H1 (cell line): ENCODE data around the gene PXDN. TPM values are rescaled to one million over a fixed set of nuclear protein-coding genes. Genes with fewer than 3 reads are reported as not detected.

ENCODE experiments used
- CTCF ChIA-PET: fragments of 300-600 bp; sonication (Branson Sonifier 250); formaldehyde crosslinking; loops from one replicate; lab custom pipeline; 2021; ENCODE audit not compliant: partially characterized antibody; lab: Charles Lee
- POLR2A ChIA-PET: fragments of 300-600 bp; sonication (Branson Sonifier 250); formaldehyde crosslinking; loops from one replicate; lab custom pipeline; 2021; ENCODE audit warnings: inconsistent platforms; ENCODE audit not compliant: partially characterized antibody; lab: Charles Lee
- DNase-seq, 2 experiments: peaks; one replicate each; pipeline versions ENCODE4 v3.0.0 to v3.0.0-alpha.2; 2010 to 2022; ENCODE audit warnings: low spot score in 2 of 2, low read depth in 1 of 2, mixed read lengths in 1 of 2
- FAIRE-seq: peaks from 2 replicates; lab custom pipeline; 2011; peaks lifted over from hg19 to GRCh38; lab: Jason Lieb, UNC
- H2AFZ ChIP-seq: 2 replicates; pipeline ENCODE4 v1.8.1; 2012; ENCODE audit warnings: low read length, inconsistent platforms
- H2AK5ac ChIP-seq: 2 replicates; pipeline ENCODE4 v1.6.1; 2013; ENCODE audit warnings: low read depth, low read length
- H2BK120ac ChIP-seq: replicated peaks from 2 replicates; pipeline ENCODE3; 2013; ENCODE audit warnings: low read depth, low read length, inconsistent platforms
- H2BK12ac ChIP-seq: 2 replicates; pipeline ENCODE4 v1.6.1; 2013; ENCODE audit warnings: low read depth, low read length
- H2BK15ac ChIP-seq: 2 replicates; pipeline ENCODE4 v1.6.1; 2013; ENCODE audit warnings: low read length
- H2BK20ac ChIP-seq: 2 replicates; pipeline ENCODE4 v1.6.1; 2013; ENCODE audit warnings: low read length
- H2BK5ac ChIP-seq: 2 replicates; pipeline ENCODE4 v1.6.1; 2013; ENCODE audit warnings: low read depth, low read length
- H3K14ac ChIP-seq: 2 replicates; pipeline ENCODE4 v1.6.1; 2013; ENCODE audit warnings: inconsistent platforms; ENCODE audit not compliant: insufficient read length
- H3K18ac ChIP-seq: 2 replicates; pipeline ENCODE4 v1.6.1; 2013; ENCODE audit warnings: low read length; ENCODE audit errors: extremely low read depth
- H3K23ac ChIP-seq: 2 replicates; pipeline ENCODE4 v1.6.1; 2013; ENCODE audit warnings: inconsistent platforms; ENCODE audit not compliant: insufficient read length
- H3K23me2 ChIP-seq: 2 replicates; pipeline ENCODE4 v1.6.1; 2013; ENCODE audit warnings: low read depth, low read length
- H3K27ac ChIP-seq: 2 replicates; pipeline ENCODE4 v1.6.1; 2011; ENCODE audit warnings: low read depth, low read length, inconsistent platforms
- H3K27me3 ChIP-seq, 4 experiments: replicated peaks in 1 of 4; 1 replicate in 1 of 4; 2 replicates in 3 of 4; pipeline versions ENCODE4 v1.6.1 to v1.8.1; 2011 to 2013; ENCODE audit warnings: low read length in 3 of 4, mild to moderate bottlenecking in 3 of 4, inconsistent platforms in 2 of 4, mixed read lengths in 2 of 4, moderate library complexity in 1 of 4; ENCODE audit not compliant: control insufficient read depth in 3 of 4, insufficient read depth in 3 of 4; ENCODE audit errors: extremely low read depth in 1 of 4
- H3K36me3 ChIP-seq, 4 experiments: 2 replicates each; pipeline versions ENCODE4 v1.6.1 to v1.8.1; 2011 to 2013; ENCODE audit warnings: mild to moderate bottlenecking in 4 of 4, low read length in 3 of 4, moderate library complexity in 2 of 4, control low read depth in 1 of 4, inconsistent platforms in 1 of 4; ENCODE audit not compliant: insufficient read depth in 4 of 4, control insufficient read depth in 2 of 4
- H3K4ac ChIP-seq: replicated peaks from 2 replicates; pipeline ENCODE3; 2013; ENCODE audit warnings: low read length, low read depth, mixed read lengths, inconsistent platforms; ENCODE audit not compliant: insufficient read length
- H3K4me1 ChIP-seq, 4 experiments: replicated peaks in 1 of 4; 1 replicate in 1 of 4; 2 replicates in 3 of 4; pipeline versions ENCODE4 v1.6.1 to v1.8.1; 2011 to 2013; ENCODE audit warnings: low read length in 3 of 4, inconsistent platforms in 2 of 4, mixed read lengths in 1 of 4; ENCODE audit not compliant: insufficient read depth in 4 of 4, control insufficient read depth in 3 of 4
- H3K4me2 ChIP-seq, 2 experiments: 2 replicates each; pipeline versions ENCODE4 v1.6.1 to v1.8.1; 2011 to 2013; ENCODE audit warnings: low read depth in 2 of 2, low read length in 2 of 2, control low read depth in 1 of 2, inconsistent platforms in 1 of 2, mild to moderate bottlenecking in 1 of 2; ENCODE audit not compliant: insufficient read depth in 1 of 2
- H3K4me3 ChIP-seq, 4 experiments: fragments of 200-600, 300-600 bp in 1 of 4; sonication (generic), shearing (Covaris generic), sonication (Bioruptor Twin) in 1 of 4; 2 replicates each; pipeline versions ENCODE4 v1.5.1 to v1.8.1; 2011 to 2016; ENCODE audit warnings: low read length in 4 of 4, low read depth in 3 of 4, control low read depth in 2 of 4, inconsistent platforms in 2 of 4, mild to moderate bottlenecking in 2 of 4, mixed read lengths in 1 of 4, moderate library complexity in 1 of 4; ENCODE audit not compliant: insufficient read depth in 2 of 4; ENCODE audit errors: extremely low read depth in 1 of 4
- H3K56ac ChIP-seq: replicated peaks from 2 replicates; pipeline ENCODE3; 2013; ENCODE audit warnings: low read depth, mild to moderate bottlenecking, mixed read lengths, low read length, inconsistent platforms; ENCODE audit not compliant: insufficient read length
- H3K79me1 ChIP-seq: 2 replicates; pipeline ENCODE4 v1.6.1; 2013; ENCODE audit warnings: low read depth, low read length, control low read depth
- H3K79me2 ChIP-seq, 2 experiments: 2 replicates each; pipeline versions ENCODE4 v1.6.1 to v1.8.1; 2012 to 2013; ENCODE audit warnings: low read length in 2 of 2, mild to moderate bottlenecking in 2 of 2, inconsistent platforms in 1 of 2; ENCODE audit not compliant: insufficient read depth in 2 of 2, control insufficient read depth in 1 of 2
- H3K9ac ChIP-seq, 4 experiments: replicated peaks in 1 of 4; 1 replicate in 1 of 4; 2 replicates in 3 of 4; pipeline versions ENCODE4 v1.6.1 to v1.8.1; 2011 to 2013; ENCODE audit warnings: low read depth in 3 of 4, low read length in 3 of 4, control low read depth in 2 of 4, mild to moderate bottlenecking in 2 of 4, moderate library complexity in 2 of 4, inconsistent platforms in 1 of 4; ENCODE audit errors: extremely low read depth in 1 of 4
- H3K9me3 ChIP-seq, 2 experiments: 2 replicates each; pipeline versions ENCODE4 v1.6.1 to v1.8.1; 2012 to 2013; ENCODE audit warnings: mild to moderate bottlenecking in 2 of 2, moderate library complexity in 2 of 2, control low read depth in 1 of 2, inconsistent platforms in 1 of 2, low read depth in 1 of 2, low read length in 1 of 2, mixed read lengths in 1 of 2; ENCODE audit not compliant: insufficient read depth in 2 of 2
- H4K20me1 ChIP-seq, 2 experiments: replicated peaks in 1 of 2; 2 replicates each; pipeline versions ENCODE3 to v1.8.1; 2011 to 2013; ENCODE audit warnings: inconsistent platforms in 2 of 2, low read length in 2 of 2, mild to moderate bottlenecking in 1 of 2; ENCODE audit not compliant: insufficient read depth in 2 of 2, control insufficient read depth in 1 of 2
- H4K5ac ChIP-seq: 2 replicates; pipeline ENCODE4 v1.6.1; 2013; ENCODE audit warnings: low read length, low read depth, mixed read lengths, inconsistent platforms; ENCODE audit not compliant: insufficient read length
- H4K8ac ChIP-seq: 2 replicates; pipeline ENCODE4 v1.8.0; 2013; ENCODE audit warnings: mild to moderate bottlenecking, moderate library complexity, low read length, inconsistent platforms; ENCODE audit not compliant: insufficient read depth; ENCODE audit errors: extremely low read depth
- H4K91ac ChIP-seq: replicated peaks from 2 replicates; pipeline ENCODE3; 2013; ENCODE audit warnings: low read length, mixed read lengths, inconsistent platforms; ENCODE audit not compliant: insufficient read length
- EZH2 ChIP-seq: fragments of 200-600 bp; sonication (generic); IDR thresholded peaks from 2 replicates; pipeline ENCODE4 v1.7.1; 2012; ENCODE audit warnings: low read depth, mild to moderate bottlenecking, moderate library complexity, low read length, inconsistent platforms; ENCODE audit not compliant: severe bottlenecking
- YY1 ChIP-seq: IDR thresholded peaks from 2 replicates; pipeline ENCODE4 v1.6.1; 2011; ENCODE audit warnings: low read depth, mild to moderate bottlenecking, low read length
- WGBS, 2 experiments: shearing (Covaris generic) in 1 of 2; methylation state at CpG; one replicate each; pipeline versions ENCODE4 v1.1.6 to v1.1.7; 2013 to 2015; ENCODE audit warnings: low lambda C conversion rate in 2 of 2, mixed read lengths in 2 of 2, inconsistent platforms in 1 of 2, low coverage in 1 of 2, missing lambda C conversion rate in 1 of 2; ENCODE audit not compliant: insufficient replicate concordance in 2 of 2, insufficient coverage in 1 of 2, insufficient read length in 1 of 2; ENCODE audit errors: extremely low coverage in 1 of 2, missing lambda C conversion rate in 1 of 2; 5-methylcytosine and 5-hydroxymethylcytosine counted together
- polyA plus RNA-seq, 7 experiments: library from polyadenylated mRNA; depleted of rRNA in 3 of 7; stranded (reverse) in 5 of 7; unstranded in 2 of 7; fragments of >200 nt in 5 of 7; fragments of 200-250 nt in 2 of 7; gene quantifications; 1 replicate in 5 of 7; 2 replicates in 1 of 7; 4 replicates in 1 of 7; pipeline versions ENCODE4 v1.2.1 to v1.2.3, GENCODE V29; 2011 to 2013; ENCODE audit warnings: missing spikeins in 2 of 7, mixed read lengths in 2 of 7
- total RNA-seq: library from RNA; stranded (reverse); fragmentation: NEBNext Ultra II Directional; extraction: Animal tissue kit (Norgen Biotek cat#: 25700); gene quantifications from 2 replicates; pipeline ENCODE4 v1.2.1, GENCODE V29; 2021
- TF ChIP-seq, protein P1 (sequence below), 3 experiments: IDR thresholded peaks; 1 replicate in 2 of 3; 2 replicates in 1 of 3; pipeline versions ENCODE4 v1.5.1 to v1.6.1; 2011; ENCODE audit warnings: low read length in 3 of 3, mild to moderate bottlenecking in 3 of 3, inconsistent platforms in 2 of 3, low read depth in 1 of 3, moderate library complexity in 1 of 3; ENCODE audit not compliant: insufficient read depth in 1 of 3; ENCODE audit errors: control extremely low read depth in 1 of 3

The PXDN gene
- total and polyA plus RNA-seq, 2 of the 8 experiments (the other 6 are each of a cell fraction or from before 2014, with no cell fraction given), result 104 to 141 TPM

DNA sequence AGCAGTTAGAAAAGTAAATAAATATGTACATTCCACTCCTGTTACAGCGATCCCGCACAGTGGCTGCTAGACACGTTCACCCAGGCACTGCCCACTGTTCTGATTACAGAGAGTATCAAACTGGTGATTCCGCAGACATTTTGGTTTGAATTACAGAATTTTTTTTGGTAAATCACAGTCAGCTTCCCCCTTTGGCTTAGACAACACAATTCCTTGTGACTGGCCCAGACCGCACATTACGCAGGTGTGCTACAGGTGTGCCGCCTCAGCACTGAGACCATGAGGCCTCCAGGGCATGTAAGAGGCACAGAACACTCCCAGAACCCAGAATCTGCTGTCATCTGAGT, 112.3 kb downstream of the PXDN start:
- Histone ChIP-seq H4K20me1 (peaks cover 0 to 3% of the 10 kb centered on the region in 2 experiments), H3K27me3 (no peaks in the 10 kb centered on the region), H3K4ac (no peak overlapping the region), H3K36me3 (peaks cover 3 to 39% (median 24%) of the 10 kb centered on the region in 4 experiments; a peak in 6 of 8 replicates), H2BK5ac (no peak overlapping the region), H2AFZ (no peak overlapping the region), H3K79me2 (no peaks in the 10 kb centered on the region), H2BK20ac (no peak overlapping the region), H4K5ac (no peak overlapping the region), H3K9me3 (no peaks in the 10 kb centered on the region), H2BK12ac (no peak overlapping the region), H4K91ac (no peak overlapping the region), H2AK5ac (no peak overlapping the region), H3K79me1 (no peaks in the 10 kb centered on the region), H3K4me3 (no peak overlapping the region), H3K23me2 (no peaks in the 10 kb centered on the region), H3K4me2 (no peak overlapping the region), H4K8ac (no peak overlapping the region), H3K18ac (no peak overlapping the region), H3K56ac (no peak overlapping the region), H3K14ac (no peak overlapping the region), H2BK15ac (no peak overlapping the region), H2BK120ac (no peak overlapping the region), H3K27ac (no peak overlapping the region), H3K4me1 (peaks cover 0 to 5% (median 1%) of the 10 kb centered on the region in 4 experiments; a peak in 3 of 7 replicates), H3K23ac (no peak overlapping the region), H3K9ac (no peak overlapping the region)
- DNase-seq, result no peak
- 97% methylated on average over 7 of the region's 7 CpGs; no CpG with 5 or more reads in 1 of the 2 experiments for WGBS, 2 experiments
- TF ChIP-seq EZH2 (no peak), YY1 (no peak)
- TF ChIP-seq, protein P1, sequence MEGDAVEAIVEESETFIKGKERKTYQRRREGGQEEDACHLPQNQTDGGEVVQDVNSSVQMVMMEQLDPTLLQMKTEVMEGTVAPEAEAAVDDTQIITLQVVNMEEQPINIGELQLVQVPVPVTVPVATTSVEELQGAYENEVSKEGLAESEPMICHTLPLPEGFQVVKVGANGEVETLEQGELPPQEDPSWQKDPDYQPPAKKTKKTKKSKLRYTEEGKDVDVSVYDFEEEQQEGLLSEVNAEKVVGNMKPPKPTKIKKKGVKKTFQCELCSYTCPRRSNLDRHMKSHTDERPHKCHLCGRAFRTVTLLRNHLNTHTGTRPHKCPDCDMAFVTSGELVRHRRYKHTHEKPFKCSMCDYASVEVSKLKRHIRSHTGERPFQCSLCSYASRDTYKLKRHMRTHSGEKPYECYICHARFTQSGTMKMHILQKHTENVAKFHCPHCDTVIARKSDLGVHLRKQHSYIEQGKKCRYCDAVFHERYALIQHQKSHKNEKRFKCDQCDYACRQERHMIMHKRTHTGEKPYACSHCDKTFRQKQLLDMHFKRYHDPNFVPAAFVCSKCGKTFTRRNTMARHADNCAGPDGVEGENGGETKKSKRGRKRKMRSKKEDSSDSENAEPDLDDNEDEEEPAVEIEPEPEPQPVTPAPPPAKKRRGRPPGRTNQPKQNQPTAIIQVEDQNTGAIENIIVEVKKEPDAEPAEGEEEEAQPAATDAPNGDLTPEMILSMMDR (IDR thresholded peaks at IDR 0.05; ENCODE audit: control extremely low read depth in 1 of 3, insufficient read depth in 1 of 3, low read depth in 1 of 3, low read length in 3 of 3), result no peak
- FAIRE-seq, result no peak
- ChIA-PET POLR2A (interaction anchor here (6.8 kb wide), 1 partner anchor 9 kb away, joined by 29 read pairs; no protein-coding TSS in a partner anchor), CTCF (interaction anchor here (0.6 to 1.4 kb wide), 4 partner anchors 10 to 649 kb away, joined by 3 to 5 read pairs (median 3); no protein-coding TSS in a partner anchor)
